ENCODE data around the gene EEF2. TPM values are rescaled to one million over a fixed set of nuclear protein-coding genes. Genes with fewer than 3 reads are reported as not detected.

EEF2 gene
- polyA plus RNA-seq, 1 donor from 2014 or later = 716 TPM

DNA sequence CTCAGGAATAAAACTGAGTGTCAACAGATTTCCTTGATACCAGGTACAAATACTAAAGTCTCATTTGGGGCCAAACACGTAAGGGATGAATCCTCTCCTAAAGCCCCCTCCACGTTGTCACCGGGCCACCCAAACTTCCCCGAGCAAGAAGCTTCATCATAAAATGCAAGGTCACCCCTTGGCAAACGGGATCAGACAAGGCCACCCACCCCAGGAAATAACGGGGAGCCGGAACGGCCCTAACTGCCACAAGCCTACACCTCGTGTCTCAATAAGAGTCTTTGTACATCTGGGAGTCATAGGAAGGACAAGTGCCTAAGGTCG lies 717 bp downstream of the EEF2 start:
- H4K20me1 ChIP-seq (ENCODE audit: insufficient read depth) = peaks cover 51% of the 10 kb centered on the region
- H2AFZ ChIP-seq (ENCODE audit: low read depth, low read length) = no peak overlapping the region
- H3K79me2 ChIP-seq (replicated peaks; ENCODE audit: insufficient read depth, low read length) = peaks cover 23% of the 10 kb centered on the region

DNA sequence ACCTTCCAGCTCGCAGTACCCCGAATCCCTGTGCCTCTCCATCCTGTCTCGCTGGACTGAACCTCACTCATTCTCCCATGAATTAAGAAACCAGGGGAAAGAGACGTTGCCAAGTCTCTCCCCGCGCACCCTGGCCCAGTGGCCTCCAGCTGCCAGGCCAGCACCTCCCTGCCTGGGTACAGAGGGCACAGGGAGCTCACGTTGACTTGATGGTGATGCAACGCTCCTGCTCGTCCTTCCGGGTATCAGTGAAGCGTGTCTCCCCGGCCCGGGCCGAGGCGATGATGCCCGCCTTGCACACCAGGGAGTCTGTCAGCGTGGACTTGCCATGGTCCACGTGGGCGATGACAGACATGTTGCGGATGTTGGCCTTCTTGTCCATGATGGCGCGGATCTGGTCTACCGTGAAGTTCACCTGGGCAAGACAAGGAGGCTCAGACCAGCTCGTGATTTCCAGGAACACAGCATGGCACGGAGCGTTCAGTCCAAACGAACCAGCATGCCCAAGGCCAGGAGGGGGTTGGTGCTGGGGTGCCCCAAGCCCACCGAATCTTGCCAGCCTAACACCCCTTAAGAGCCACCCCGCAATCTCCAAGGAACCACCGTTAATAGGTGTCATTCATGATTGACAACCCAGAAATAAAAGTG lies 1.2 kb downstream of the EEF2 start:
- H3F3A ChIP-seq (ENCODE audit: insufficient read depth, low read length, poor library complexity, severe bottlenecking) = peaks cover 3% of the 10 kb centered on the region
- peak overlapping the region; percentile 97 for H3K4me3 ChIP-seq (ENCODE audit: low read length)
- peak overlapping the region; percentile 90 for H3K27ac ChIP-seq (ENCODE audit: low read length)
- H4K20me1 ChIP-seq (ENCODE audit: insufficient read depth) = peaks cover 53% of the 10 kb centered on the region
- H2AFZ ChIP-seq (ENCODE audit: low read depth, low read length) = no peak overlapping the region
- H3K9me2 ChIP-seq (ENCODE audit: insufficient read depth, low read length) = no peaks in the 10 kb centered on the region
- TF ChIP-seq TAF1 (IDR thresholded peaks at IDR 0.05; ENCODE audit: low read depth) (no peak), EZH2 (IDR thresholded peaks at IDR 0.05; ENCODE audit: borderline replicate concordance, insufficient read depth, low read length, poor library complexity, severe bottlenecking) (no peak), MXI1 (conservative IDR thresholded peaks at IDR 0.05; ENCODE audit: poor library complexity, severe bottlenecking) (no peak), POLR2AphosphoS5 (IDR thresholded peaks at IDR 0.05) (no peak), SMC3 (conservative IDR thresholded peaks at IDR 0.05; ENCODE audit: poor library complexity) (no peak), RAD21 (conservative IDR thresholded peaks at IDR 0.05) (no peak), EP300 (conservative IDR thresholded peaks at IDR 0.05; ENCODE audit: poor library complexity, severe bottlenecking) (no peak)
- TF ChIP-seq, protein P1, sequence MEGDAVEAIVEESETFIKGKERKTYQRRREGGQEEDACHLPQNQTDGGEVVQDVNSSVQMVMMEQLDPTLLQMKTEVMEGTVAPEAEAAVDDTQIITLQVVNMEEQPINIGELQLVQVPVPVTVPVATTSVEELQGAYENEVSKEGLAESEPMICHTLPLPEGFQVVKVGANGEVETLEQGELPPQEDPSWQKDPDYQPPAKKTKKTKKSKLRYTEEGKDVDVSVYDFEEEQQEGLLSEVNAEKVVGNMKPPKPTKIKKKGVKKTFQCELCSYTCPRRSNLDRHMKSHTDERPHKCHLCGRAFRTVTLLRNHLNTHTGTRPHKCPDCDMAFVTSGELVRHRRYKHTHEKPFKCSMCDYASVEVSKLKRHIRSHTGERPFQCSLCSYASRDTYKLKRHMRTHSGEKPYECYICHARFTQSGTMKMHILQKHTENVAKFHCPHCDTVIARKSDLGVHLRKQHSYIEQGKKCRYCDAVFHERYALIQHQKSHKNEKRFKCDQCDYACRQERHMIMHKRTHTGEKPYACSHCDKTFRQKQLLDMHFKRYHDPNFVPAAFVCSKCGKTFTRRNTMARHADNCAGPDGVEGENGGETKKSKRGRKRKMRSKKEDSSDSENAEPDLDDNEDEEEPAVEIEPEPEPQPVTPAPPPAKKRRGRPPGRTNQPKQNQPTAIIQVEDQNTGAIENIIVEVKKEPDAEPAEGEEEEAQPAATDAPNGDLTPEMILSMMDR (IDR thresholded peaks at IDR 0.05; ENCODE audit: poor library complexity, severe bottlenecking) = no peak
- TF ChIP-seq, protein P2, sequence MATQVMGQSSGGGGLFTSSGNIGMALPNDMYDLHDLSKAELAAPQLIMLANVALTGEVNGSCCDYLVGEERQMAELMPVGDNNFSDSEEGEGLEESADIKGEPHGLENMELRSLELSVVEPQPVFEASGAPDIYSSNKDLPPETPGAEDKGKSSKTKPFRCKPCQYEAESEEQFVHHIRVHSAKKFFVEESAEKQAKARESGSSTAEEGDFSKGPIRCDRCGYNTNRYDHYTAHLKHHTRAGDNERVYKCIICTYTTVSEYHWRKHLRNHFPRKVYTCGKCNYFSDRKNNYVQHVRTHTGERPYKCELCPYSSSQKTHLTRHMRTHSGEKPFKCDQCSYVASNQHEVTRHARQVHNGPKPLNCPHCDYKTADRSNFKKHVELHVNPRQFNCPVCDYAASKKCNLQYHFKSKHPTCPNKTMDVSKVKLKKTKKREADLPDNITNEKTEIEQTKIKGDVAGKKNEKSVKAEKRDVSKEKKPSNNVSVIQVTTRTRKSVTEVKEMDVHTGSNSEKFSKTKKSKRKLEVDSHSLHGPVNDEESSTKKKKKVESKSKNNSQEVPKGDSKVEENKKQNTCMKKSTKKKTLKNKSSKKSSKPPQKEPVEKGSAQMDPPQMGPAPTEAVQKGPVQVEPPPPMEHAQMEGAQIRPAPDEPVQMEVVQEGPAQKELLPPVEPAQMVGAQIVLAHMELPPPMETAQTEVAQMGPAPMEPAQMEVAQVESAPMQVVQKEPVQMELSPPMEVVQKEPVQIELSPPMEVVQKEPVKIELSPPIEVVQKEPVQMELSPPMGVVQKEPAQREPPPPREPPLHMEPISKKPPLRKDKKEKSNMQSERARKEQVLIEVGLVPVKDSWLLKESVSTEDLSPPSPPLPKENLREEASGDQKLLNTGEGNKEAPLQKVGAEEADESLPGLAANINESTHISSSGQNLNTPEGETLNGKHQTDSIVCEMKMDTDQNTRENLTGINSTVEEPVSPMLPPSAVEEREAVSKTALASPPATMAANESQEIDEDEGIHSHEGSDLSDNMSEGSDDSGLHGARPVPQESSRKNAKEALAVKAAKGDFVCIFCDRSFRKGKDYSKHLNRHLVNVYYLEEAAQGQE (IDR thresholded peaks at IDR 0.05; ENCODE audit: borderline replicate concordance) = no peak
- no peaks in the 10 kb centered on the region for H3K27me3 ChIP-seq (ENCODE audit: insufficient read depth, low read depth, low read length)
- H3K36me3 ChIP-seq (ENCODE audit: insufficient read depth, low read length) = no peaks in the 10 kb centered on the region
- peaks cover 23% of the 10 kb centered on the region for H3K79me2 ChIP-seq (replicated peaks; ENCODE audit: insufficient read depth, low read length)
- no peaks in the 10 kb centered on the region for H3K9me3 ChIP-seq (ENCODE audit: low read length)
- peak overlapping the region; percentile 86 for H3K4me2 ChIP-seq (ENCODE audit: low read length)
- H3K9ac ChIP-seq (ENCODE audit: low read length) = peak overlapping the region; percentile 92

More for the DNA sequence above, 717 bp downstream of the EEF2 start:
- peak overlapping the region; percentile 92 for H3K9ac ChIP-seq (ENCODE audit: low read length)
- H3K27me3 ChIP-seq (ENCODE audit: insufficient read depth, low read depth, low read length) = no peaks in the 10 kb centered on the region
- TF ChIP-seq, protein P1 (IDR thresholded peaks at IDR 0.05; ENCODE audit: poor library complexity, severe bottlenecking) = no peak
- TF ChIP-seq EZH2 (IDR thresholded peaks at IDR 0.05; ENCODE audit: borderline replicate concordance, insufficient read depth, low read length, poor library complexity, severe bottlenecking) = no peak
- TF ChIP-seq TAF1 (IDR thresholded peaks at IDR 0.05; ENCODE audit: low read depth) = no peak
- no peaks in the 10 kb centered on the region for H3K9me3 ChIP-seq (ENCODE audit: low read length)
- peak overlapping the region; percentile 97 for H3K4me3 ChIP-seq (ENCODE audit: low read length)
- peak overlapping the region; percentile 90 for H3K27ac ChIP-seq (ENCODE audit: low read length)
- H3K4me2 ChIP-seq (ENCODE audit: low read length) = peak overlapping the region; percentile 86
- H3K9me2 ChIP-seq (ENCODE audit: insufficient read depth, low read length) = no peaks in the 10 kb centered on the region
- peaks cover 3% of the 10 kb centered on the region for H3F3A ChIP-seq (ENCODE audit: insufficient read depth, low read length, poor library complexity, severe bottlenecking)
- no peaks in the 10 kb centered on the region for H3K36me3 ChIP-seq (ENCODE audit: insufficient read depth, low read length)

All from neural cell (in vitro differentiated cells).